ENCODE data around the gene EIF4EBP2. TPM values are rescaled to one million over a fixed set of nuclear protein-coding genes. Genes with fewer than 3 reads are reported as not detected.

EIF4EBP2 gene
- total and polyA plus RNA-seq, 2 experiments from 2014 or later: 42.0 to 131 TPM

DNA sequence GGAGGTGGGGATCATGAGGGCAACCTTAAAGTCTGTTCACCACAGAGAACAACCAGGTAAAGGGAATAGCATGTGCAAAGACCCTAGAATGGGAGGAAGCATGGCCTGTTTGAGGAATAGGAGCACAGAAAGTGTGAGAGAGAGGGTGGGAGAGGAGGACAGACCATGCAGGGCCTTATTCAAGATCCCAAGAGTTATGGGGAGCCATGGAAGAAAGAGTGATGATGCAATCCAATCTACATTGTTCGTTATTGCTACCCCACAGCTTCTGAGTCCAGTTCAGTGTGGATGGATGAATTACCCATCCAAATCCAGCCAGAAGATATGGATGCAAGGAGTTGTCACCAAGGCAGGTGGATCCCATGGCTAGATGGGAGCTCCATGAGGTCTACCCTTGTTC is 7.8 kb upstream of the EIF4EBP2 start:
- H3K27ac Mint-ChIP-seq: no peak overlapping the region
- H3K4me3 ChIP-seq: no peak overlapping the region
- no peaks in the 10 kb centered on the region for H3K4me1 Mint-ChIP-seq
- H3K4me1 ChIP-seq (ENCODE audit: insufficient read depth): no peaks in the 10 kb centered on the region
- no peaks in the 10 kb centered on the region for H3K79me2 ChIP-seq (replicated peaks; ENCODE audit: insufficient read depth)
- no peaks in the 10 kb centered on the region for H3K27me3 ChIP-seq (ENCODE audit: insufficient read depth)
- no peak for DNase-seq (ENCODE audit: low spot score)
- no peaks in the 10 kb centered on the region for H3K9me3 Mint-ChIP-seq
- H4K20me1 ChIP-seq (replicated peaks; ENCODE audit: insufficient read depth): no peaks in the 10 kb centered on the region
- H3F3A ChIP-seq (replicated peaks; ENCODE audit: low read depth): no peaks in the 10 kb centered on the region
- H2AFZ ChIP-seq: no peak overlapping the region
- TF ChIP-seq, protein P1, sequence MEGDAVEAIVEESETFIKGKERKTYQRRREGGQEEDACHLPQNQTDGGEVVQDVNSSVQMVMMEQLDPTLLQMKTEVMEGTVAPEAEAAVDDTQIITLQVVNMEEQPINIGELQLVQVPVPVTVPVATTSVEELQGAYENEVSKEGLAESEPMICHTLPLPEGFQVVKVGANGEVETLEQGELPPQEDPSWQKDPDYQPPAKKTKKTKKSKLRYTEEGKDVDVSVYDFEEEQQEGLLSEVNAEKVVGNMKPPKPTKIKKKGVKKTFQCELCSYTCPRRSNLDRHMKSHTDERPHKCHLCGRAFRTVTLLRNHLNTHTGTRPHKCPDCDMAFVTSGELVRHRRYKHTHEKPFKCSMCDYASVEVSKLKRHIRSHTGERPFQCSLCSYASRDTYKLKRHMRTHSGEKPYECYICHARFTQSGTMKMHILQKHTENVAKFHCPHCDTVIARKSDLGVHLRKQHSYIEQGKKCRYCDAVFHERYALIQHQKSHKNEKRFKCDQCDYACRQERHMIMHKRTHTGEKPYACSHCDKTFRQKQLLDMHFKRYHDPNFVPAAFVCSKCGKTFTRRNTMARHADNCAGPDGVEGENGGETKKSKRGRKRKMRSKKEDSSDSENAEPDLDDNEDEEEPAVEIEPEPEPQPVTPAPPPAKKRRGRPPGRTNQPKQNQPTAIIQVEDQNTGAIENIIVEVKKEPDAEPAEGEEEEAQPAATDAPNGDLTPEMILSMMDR (conservative IDR thresholded peaks at IDR 0.05; ENCODE audit: low read depth in 2 of 2): no peak
- no peak for TF ChIP-seq STAT1 (IDR thresholded peaks at IDR 0.05; ENCODE audit: unreplicated experiment)
- TF ChIP-seq, protein P2, sequence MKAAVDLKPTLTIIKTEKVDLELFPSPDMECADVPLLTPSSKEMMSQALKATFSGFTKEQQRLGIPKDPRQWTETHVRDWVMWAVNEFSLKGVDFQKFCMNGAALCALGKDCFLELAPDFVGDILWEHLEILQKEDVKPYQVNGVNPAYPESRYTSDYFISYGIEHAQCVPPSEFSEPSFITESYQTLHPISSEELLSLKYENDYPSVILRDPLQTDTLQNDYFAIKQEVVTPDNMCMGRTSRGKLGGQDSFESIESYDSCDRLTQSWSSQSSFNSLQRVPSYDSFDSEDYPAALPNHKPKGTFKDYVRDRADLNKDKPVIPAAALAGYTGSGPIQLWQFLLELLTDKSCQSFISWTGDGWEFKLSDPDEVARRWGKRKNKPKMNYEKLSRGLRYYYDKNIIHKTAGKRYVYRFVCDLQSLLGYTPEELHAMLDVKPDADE (IDR thresholded peaks at IDR 0.05): no peak
- TF ChIP-seq, protein P3, sequence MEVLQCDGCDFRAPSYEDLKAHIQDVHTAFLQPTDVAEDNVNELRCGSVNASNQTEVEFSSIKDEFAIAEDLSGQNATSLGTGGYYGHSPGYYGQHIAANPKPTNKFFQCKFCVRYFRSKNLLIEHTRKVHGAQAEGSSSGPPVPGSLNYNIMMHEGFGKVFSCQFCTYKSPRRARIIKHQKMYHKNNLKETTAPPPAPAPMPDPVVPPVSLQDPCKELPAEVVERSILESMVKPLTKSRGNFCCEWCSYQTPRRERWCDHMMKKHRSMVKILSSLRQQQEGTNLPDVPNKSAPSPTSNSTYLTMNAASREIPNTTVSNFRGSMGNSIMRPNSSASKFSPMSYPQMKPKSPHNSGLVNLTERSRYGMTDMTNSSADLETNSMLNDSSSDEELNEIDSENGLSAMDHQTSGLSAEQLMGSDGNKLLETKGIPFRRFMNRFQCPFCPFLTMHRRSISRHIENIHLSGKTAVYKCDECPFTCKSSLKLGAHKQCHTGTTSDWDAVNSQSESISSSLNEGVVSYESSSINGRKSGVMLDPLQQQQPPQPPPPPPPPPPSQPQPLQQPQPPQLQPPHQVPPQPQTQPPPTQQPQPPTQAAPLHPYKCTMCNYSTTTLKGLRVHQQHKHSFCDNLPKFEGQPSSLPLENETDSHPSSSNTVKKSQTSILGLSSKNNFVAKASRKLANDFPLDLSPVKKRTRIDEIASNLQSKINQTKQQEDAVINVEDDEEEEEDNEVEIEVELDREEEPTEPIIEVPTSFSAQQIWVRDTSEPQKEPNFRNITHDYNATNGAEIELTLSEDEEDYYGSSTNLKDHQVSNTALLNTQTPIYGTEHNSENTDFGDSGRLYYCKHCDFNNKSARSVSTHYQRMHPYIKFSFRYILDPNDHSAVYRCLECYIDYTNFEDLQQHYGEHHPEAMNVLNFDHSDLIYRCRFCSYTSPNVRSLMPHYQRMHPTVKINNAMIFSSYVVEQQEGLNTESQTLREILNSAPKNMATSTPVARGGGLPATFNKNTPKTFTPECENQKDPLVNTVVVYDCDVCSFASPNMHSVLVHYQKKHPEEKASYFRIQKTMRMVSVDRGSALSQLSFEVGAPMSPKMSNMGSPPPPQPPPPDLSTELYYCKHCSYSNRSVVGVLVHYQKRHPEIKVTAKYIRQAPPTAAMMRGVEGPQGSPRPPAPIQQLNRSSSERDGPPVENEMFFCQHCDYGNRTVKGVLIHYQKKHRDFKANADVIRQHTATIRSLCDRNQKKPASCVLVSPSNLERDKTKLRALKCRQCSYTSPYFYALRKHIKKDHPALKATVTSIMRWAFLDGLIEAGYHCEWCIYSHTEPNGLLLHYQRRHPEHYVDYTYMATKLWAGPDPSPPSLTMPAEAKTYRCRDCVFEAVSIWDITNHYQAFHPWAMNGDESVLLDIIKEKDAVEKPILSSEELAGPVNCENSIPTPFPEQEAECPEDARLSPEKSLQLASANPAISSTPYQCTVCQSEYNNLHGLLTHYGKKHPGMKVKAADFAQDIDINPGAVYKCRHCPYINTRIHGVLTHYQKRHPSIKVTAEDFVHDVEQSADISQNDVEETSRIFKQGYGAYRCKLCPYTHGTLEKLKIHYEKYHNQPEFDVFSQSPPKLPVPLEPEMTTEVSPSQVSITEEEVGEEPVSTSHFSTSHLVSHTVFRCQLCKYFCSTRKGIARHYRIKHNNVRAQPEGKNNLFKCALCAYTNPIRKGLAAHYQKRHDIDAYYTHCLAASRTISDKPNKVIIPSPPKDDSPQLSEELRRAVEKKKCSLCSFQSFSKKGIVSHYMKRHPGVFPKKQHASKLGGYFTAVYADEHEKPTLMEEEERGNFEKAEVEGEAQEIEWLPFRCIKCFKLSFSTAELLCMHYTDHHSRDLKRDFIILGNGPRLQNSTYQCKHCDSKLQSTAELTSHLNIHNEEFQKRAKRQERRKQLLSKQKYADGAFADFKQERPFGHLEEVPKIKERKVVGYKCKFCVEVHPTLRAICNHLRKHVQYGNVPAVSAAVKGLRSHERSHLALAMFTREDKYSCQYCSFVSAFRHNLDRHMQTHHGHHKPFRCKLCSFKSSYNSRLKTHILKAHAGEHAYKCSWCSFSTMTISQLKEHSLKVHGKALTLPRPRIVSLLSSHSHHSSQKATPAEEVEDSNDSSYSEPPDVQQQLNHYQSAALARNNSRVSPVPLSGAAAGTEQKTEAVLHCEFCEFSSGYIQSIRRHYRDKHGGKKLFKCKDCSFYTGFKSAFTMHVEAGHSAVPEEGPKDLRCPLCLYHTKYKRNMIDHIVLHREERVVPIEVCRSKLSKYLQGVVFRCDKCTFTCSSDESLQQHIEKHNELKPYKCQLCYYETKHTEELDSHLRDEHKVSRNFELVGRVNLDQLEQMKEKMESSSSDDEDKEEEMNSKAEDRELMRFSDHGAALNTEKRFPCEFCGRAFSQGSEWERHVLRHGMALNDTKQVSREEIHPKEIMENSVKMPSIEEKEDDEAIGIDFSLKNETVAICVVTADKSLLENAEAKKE (CRISPR knock-in tag; IDR thresholded peaks at IDR 0.05): no peak
- TF ChIP-seq ZNF114 (CRISPR knock-in tag; IDR thresholded peaks at IDR 0.05): no peak
- no peak for TF ChIP-seq EZH2 (IDR thresholded peaks at IDR 0.05; ENCODE audit: low read depth, unreplicated experiment)
- no peak for TF ChIP-seq JUNB (IDR thresholded peaks at IDR 0.05; ENCODE audit: unreplicated experiment)
- TF ChIP-seq ZNF331 (CRISPR knock-in tag; IDR thresholded peaks at IDR 0.05; ENCODE audit: low read depth): no peak
- H3K36me3 Mint-ChIP-seq (ENCODE audit: low read depth): no peaks in the 10 kb centered on the region
- H3K4me2 ChIP-seq: no peak overlapping the region
- no peaks in the 10 kb centered on the region for H3K36me3 ChIP-seq (ENCODE audit: insufficient read depth)
- ATAC-seq: no peak
- no peak overlapping the region for H3K4me3 Mint-ChIP-seq
- peaks cover 6% of the 10 kb centered on the region; the same call in 1 of the 2 replicates for H3K9me2 ChIP-seq (ENCODE audit: insufficient read depth)
- no peak overlapping the region for H3K27ac ChIP-seq (ENCODE audit: low read depth)
- peaks cover 3% of the 10 kb centered on the region for H3K27me3 Mint-ChIP-seq (ENCODE audit: insufficient read depth, low read depth, poor library complexity)
